OCI-LY7 (cell line): ENCODE results near the gene SLC37A2. TPM values are rescaled to one million over a fixed set of nuclear protein-coding genes. Genes with fewer than 3 reads are reported as not detected.

Source experiments
- BruUV-seq: library from RNA; stranded (reverse); fragments of 400-500 nt; replicated peaks from 2 replicates; lab custom pipeline; 2021; lab: Mats Ljungman, UMichigan
- CTCF ChIA-PET: fragments of 300-600 bp; sonication (Branson Sonifier 250); formaldehyde crosslinking; loops from one replicate; lab custom pipeline; 2022; ENCODE audit warnings: antibody characterized with exemption; ENCODE audit not compliant: unreplicated experiment; lab: Charles Lee
- POLR2A ChIA-PET: fragments of 300-600 bp; sonication (Branson Sonifier 250); formaldehyde crosslinking; loops from one replicate; lab custom pipeline; 2022; ENCODE audit warnings: antibody characterized with exemption; lab: Charles Lee
- DNase-seq: peaks from one replicate; pipeline ENCODE4 v3.0.0-alpha.2; 2015; ENCODE audit warnings: low spot score
- H2AFZ ChIP-seq: fragments of 200-600 bp; sonication (generic), shearing (Covaris generic); 2 replicates; pipeline ENCODE4 v1.6.1; 2014; ENCODE audit warnings: mild to moderate bottlenecking, antibody characterized with exemption, low read length, moderate library complexity
- H3K27ac ChIP-seq: fragments of 200-600 bp; sonication (generic); 2 replicates; pipeline ENCODE4 v1.5.1; 2014; ENCODE audit warnings: mixed run types, low read depth, mild to moderate bottlenecking, moderate library complexity, low read length, inconsistent platforms; ENCODE audit not compliant: poor library complexity, severe bottlenecking
- H3K36me3 ChIP-seq: fragments of 200-600 bp; sonication (generic); 2 replicates; pipeline ENCODE4 v1.6.1; 2014; ENCODE audit warnings: mild to moderate bottlenecking, antibody characterized with exemption, low read length, moderate library complexity, mixed read lengths; ENCODE audit not compliant: insufficient read depth
- H3K4me1 ChIP-seq: fragments of 200-600 bp; sonication (generic); 2 replicates; pipeline ENCODE4 v1.5.1; 2014; ENCODE audit warnings: mild to moderate bottlenecking, low read length; ENCODE audit not compliant: insufficient read depth, poor library complexity, severe bottlenecking
- H3K4me2 ChIP-seq: fragments of 200-600 bp; sonication (generic); 2 replicates; pipeline ENCODE4 v1.6.1; 2014; ENCODE audit warnings: mild to moderate bottlenecking, low read length
- H3K4me3 ChIP-seq: fragments of 200-600 bp; sonication (generic); 2 replicates; pipeline ENCODE4 v1.5.1; 2014; ENCODE audit warnings: mild to moderate bottlenecking, low read depth, low read length; ENCODE audit not compliant: poor library complexity, severe bottlenecking
- H3K79me2 ChIP-seq: fragments of 200-600 bp; sonication (generic); 2 replicates; pipeline ENCODE4 v1.6.1; 2016; ENCODE audit warnings: low read depth, mild to moderate bottlenecking, low read length, moderate library complexity, mixed read lengths; ENCODE audit not compliant: insufficient read depth
- H3K9me2 ChIP-seq: fragments of 200-600 bp; sonication (generic); 2 replicates; pipeline ENCODE4 v1.6.1; 2016; ENCODE audit warnings: mild to moderate bottlenecking, low read length, mixed read lengths; ENCODE audit not compliant: insufficient read depth
- H3K9me3 ChIP-seq: fragments of 200-600 bp; sonication (generic); 2 replicates; pipeline ENCODE4 v1.6.1; 2014; ENCODE audit warnings: mild to moderate bottlenecking, mixed run types, low read length, mixed read lengths
- H4K20me1 ChIP-seq: fragments of 200-600 bp; sonication (generic); 2 replicates; pipeline ENCODE4 v1.6.1; 2014; ENCODE audit warnings: mild to moderate bottlenecking, antibody characterized with exemption, low read length, moderate library complexity, mixed read lengths; ENCODE audit not compliant: insufficient read depth
- CTCF ChIP-seq: fragments of 200-600 bp; sonication (generic); conservative IDR thresholded peaks from 2 replicates; pipeline ENCODE4 v1.5.1; 2014; ENCODE audit warnings: mild to moderate bottlenecking, antibody characterized with exemption, low read length, moderate library complexity, mixed read lengths
- EZH2phosphoT487 ChIP-seq: fragments of 200-600 bp; sonication (generic); IDR thresholded peaks from 2 replicates; pipeline ENCODE4 v1.6.1; 2018; ENCODE audit warnings: low read depth, borderline replicate concordance, mild to moderate bottlenecking, mixed run types, antibody characterized with exemption, low read length, moderate library complexity, mixed read lengths
- intact Hi-C: fragments of 100-400 bp; cut with micrococcal nuclease; formaldehyde crosslinking; loops from one replicate; pipeline ENCODE4 v1.10.0; 2022; ENCODE audit not compliant: unreplicated experiment
- total RNA-seq, 2 experiments: library from RNA; depleted of rRNA in 1 of 2; stranded (reverse); fragments of >200 nt in 1 of 2; shearing (Covaris generic) in 1 of 2; gene quantifications; 2 replicates each; pipeline ENCODE4 v1.2.3, GENCODE V29; 2014 to 2022

The SLC37A2 gene
- total RNA-seq, 2 experiments from 2014 or later, result 0.57 to 0.93 TPM

DNA sequence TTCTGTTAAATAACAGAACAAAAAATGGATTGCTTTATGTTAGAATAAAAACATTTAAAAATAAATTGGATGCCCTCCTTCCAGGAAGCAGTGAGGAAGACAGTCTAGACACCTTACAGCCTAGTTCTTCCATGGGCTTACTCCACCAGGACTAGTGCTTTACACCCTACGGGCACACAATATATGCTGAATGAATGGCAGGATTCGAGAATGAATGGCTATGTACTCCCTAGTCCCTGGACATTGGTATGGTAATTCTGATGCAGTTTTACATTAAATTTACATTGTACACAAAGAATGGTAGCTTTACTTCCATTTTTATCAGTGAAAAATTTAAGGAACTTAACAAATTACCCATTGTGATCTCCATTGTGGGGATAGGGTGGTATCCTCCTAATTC lies 31.6 kb downstream of the SLC37A2 start:
- ChIA-PET CTCF (no interaction called here), POLR2A (interaction anchor here (0.8 to 2.1 kb wide), 2 partner anchors 9 to 16 kb away, joined by 3 to 9 read pairs; partner anchors contain the start of gene TMEM218)
- H4K20me1 ChIP-seq, result no peaks in the 10 kb centered on the region
- peaks cover 25% of the 10 kb centered on the region for H3K36me3 ChIP-seq
- H3K4me2 ChIP-seq, result no peak overlapping the region
- TF ChIP-seq CTCF, result no peak
- no peak for TF ChIP-seq EZH2phosphoT487
- no peaks in the 10 kb centered on the region for H3K4me1 ChIP-seq
- H3K9me3 ChIP-seq, result no peaks in the 10 kb centered on the region
- H3K4me3 ChIP-seq, result no peak overlapping the region
- H2AFZ ChIP-seq, result no peak overlapping the region
- H3K79me2 ChIP-seq, result no peaks in the 10 kb centered on the region
- no peaks in the 10 kb centered on the region for H3K9me2 ChIP-seq
- H3K27ac ChIP-seq, result no peak overlapping the region
- no TSS peak for BruUV-seq
- intact Hi-C loops, result no loop called here
- DNase-seq, result no peak

DNA sequence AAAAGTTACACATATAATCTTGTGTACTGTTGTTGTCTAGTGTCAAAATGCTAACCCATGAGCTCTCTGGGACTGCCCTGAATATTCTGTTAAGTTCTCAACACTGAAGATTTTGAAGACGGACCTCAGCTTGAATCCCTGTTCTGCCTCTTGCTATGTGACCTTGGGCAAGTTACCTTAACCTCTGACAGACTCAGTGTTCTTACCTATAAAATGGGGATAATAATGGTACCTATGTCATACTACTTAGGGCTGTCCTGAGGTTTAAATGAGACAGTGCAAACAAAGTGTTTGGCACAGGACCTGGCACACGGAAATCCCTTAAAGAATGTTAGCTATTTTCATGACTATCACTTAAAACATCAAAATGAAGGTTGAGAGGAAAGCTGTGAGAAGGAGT lies 37.0 kb downstream of the SLC37A2 start:
- intact Hi-C loops, result no loop called here
- DNase-seq, result no peak
- no TSS peak for BruUV-seq
- Histone ChIP-seq H3K9me2 (no peaks in the 10 kb centered on the region), H3K27ac (no peak overlapping the region), H3K4me2 (no peak overlapping the region), H4K20me1 (no peaks in the 10 kb centered on the region), H2AFZ (no peak overlapping the region), H3K4me3 (no peak overlapping the region), H3K36me3 (peaks cover 35% of the 10 kb centered on the region), H3K9me3 (no peaks in the 10 kb centered on the region), H3K79me2 (no peaks in the 10 kb centered on the region), H3K4me1 (no peaks in the 10 kb centered on the region)
- ChIA-PET POLR2A (interaction anchor here (2.4 kb wide), 1 partner anchor 10 kb away, joined by 5 read pairs; no protein-coding TSS in a partner anchor), CTCF (interaction anchor here (0.8 kb wide), 1 partner anchor 11 kb away, joined by 7 read pairs; the partner anchor contains the start of gene TMEM218)
- no peak for TF ChIP-seq EZH2phosphoT487
- TF ChIP-seq CTCF, result no peak

DNA sequence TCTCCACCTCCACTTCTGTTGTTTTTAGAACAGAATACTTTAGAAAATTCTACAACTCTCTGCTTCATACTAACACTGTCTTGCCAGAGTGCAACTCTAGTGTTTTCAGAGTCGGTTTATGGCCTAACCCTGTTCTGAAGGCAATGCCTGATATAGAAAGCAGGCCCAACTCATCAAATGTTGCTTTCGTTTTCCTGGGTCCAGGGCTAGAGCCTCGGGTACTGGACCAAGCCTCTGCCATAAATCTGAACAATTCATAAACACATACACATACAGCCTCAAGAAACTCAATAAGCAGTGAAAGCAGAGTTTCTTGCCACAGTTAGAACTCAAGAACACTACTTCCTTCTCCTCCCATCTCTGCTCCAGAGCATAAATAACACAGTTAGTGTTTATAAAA lies 38.5 kb downstream of the SLC37A2 start:
- ChIA-PET POLR2A (no interaction called here), CTCF (no interaction called here)
- H3K36me3 ChIP-seq, result peaks cover 29% of the 10 kb centered on the region
- H3K79me2 ChIP-seq, result no peaks in the 10 kb centered on the region
- no peak overlapping the region for H3K27ac ChIP-seq
- H3K4me2 ChIP-seq, result no peak overlapping the region
- no TSS peak for BruUV-seq
- intact Hi-C loops, result no loop called here
- DNase-seq, result no peak
- H3K9me3 ChIP-seq, result 0 out of 2 replicates have a peak, but pooled peaks cover 2% of the 10 kb centered on the region
- H3K4me3 ChIP-seq, result no peak overlapping the region
- TF ChIP-seq CTCF, result no peak
- TF ChIP-seq EZH2phosphoT487, result no peak
- no peaks in the 10 kb centered on the region for H3K9me2 ChIP-seq
- no peaks in the 10 kb centered on the region for H3K4me1 ChIP-seq
- H4K20me1 ChIP-seq, result no peaks in the 10 kb centered on the region
- no peak overlapping the region for H2AFZ ChIP-seq
